Endothelial cell of umbilical vein (primary cell): Measurements from ENCODE around the gene PIK3R1.

ENCODE experiments used
- CTCF ChIP-seq, 2 donors: IDR thresholded peaks; 1 replicate in 1 of 2; 2 replicates in 1 of 2; pipeline ENCODE4 v1.5.1; 2011; ENCODE audit warnings: low read length in 2 of 2, mild to moderate bottlenecking in 2 of 2, moderate library complexity in 2 of 2, control low read depth in 1 of 2, inconsistent platforms in 1 of 2, low read depth in 1 of 2; ENCODE audit not compliant: insufficient read depth in 1 of 2; ENCODE audit errors: extremely low read depth in 1 of 2
- EZH2 ChIP-seq: IDR thresholded peaks from 2 replicates; pipeline ENCODE4 v1.6.1; 2012; ENCODE audit warnings: borderline replicate concordance, low read depth, mild to moderate bottlenecking, moderate library complexity, low read length, inconsistent platforms; ENCODE audit not compliant: severe bottlenecking
- MYC ChIP-seq: IDR thresholded peaks from one replicate; pipeline ENCODE4 v1.6.1; 2011; ENCODE audit warnings: mild to moderate bottlenecking, low read depth, low read length
- POLR2A ChIP-seq: IDR thresholded peaks from 2 replicates; pipeline ENCODE4 v1.6.1; 2012; ENCODE audit warnings: low read depth, mild to moderate bottlenecking, control low read depth, low read length
- POLR2AphosphoS5 ChIP-seq: IDR thresholded peaks from 2 replicates; pipeline ENCODE4 v1.6.1; 2012; ENCODE audit warnings: low read depth, mild to moderate bottlenecking, control low read depth, low read length, moderate library complexity; ENCODE audit not compliant: insufficient read depth

- TF ChIP-seq POLR2AphosphoS5 (no peak), CTCF (IDR thresholded peaks at IDR 0.05; ENCODE audit: extremely low read depth in 1 of 2, insufficient read depth in 1 of 2, low read depth in 1 of 2, low read length in 2 of 2) (no peak), MYC (no peak), POLR2A (no peak), EZH2 (no peak)
Measured at GRCh38 chr5:68169903-68170302, 45.7 kb upstream of the PIK3R1 start.
